ENCODE results near the gene SPACA5.
"Not testable (repeated sequence)": the region's sequence is repeated elsewhere in the genome, so short reads cannot be mapped to it uniquely, and the experiment has no call there.

DNA sequence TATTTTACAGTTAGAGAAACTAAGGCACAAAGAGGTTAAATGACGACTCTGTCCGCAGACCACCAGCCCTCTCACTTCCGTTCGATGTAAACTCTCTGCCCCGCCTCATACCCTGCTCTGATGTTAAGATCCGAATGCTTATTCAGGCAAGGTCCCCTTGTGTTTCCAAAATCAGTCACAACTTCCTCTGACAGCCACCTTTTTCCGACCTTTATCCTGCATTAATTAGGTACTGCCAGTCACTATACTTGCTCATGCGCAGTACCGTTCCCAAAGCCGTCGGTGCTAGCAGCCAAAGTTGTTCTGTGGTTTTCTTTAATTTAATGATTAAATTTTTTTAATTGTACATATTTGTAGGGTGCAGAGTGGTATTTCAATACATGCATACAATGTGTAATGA is 13.7 kb downstream of the SPACA5 start:
- TF ChIP-seq, protein P1, sequence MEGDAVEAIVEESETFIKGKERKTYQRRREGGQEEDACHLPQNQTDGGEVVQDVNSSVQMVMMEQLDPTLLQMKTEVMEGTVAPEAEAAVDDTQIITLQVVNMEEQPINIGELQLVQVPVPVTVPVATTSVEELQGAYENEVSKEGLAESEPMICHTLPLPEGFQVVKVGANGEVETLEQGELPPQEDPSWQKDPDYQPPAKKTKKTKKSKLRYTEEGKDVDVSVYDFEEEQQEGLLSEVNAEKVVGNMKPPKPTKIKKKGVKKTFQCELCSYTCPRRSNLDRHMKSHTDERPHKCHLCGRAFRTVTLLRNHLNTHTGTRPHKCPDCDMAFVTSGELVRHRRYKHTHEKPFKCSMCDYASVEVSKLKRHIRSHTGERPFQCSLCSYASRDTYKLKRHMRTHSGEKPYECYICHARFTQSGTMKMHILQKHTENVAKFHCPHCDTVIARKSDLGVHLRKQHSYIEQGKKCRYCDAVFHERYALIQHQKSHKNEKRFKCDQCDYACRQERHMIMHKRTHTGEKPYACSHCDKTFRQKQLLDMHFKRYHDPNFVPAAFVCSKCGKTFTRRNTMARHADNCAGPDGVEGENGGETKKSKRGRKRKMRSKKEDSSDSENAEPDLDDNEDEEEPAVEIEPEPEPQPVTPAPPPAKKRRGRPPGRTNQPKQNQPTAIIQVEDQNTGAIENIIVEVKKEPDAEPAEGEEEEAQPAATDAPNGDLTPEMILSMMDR (IDR thresholded peaks at IDR 0.05; ENCODE audit: extremely low read depth in 1 of 2, insufficient read depth in 1 of 2, low read depth in 1 of 2, low read length in 2 of 2), result not testable (repeated sequence)
- not testable (repeated sequence) for TF ChIP-seq POLR2A (IDR thresholded peaks at IDR 0.05; ENCODE audit: low read depth, low read length); POLR2AphosphoS5 (IDR thresholded peaks at IDR 0.05; ENCODE audit: insufficient read depth, low read depth, low read length); MYC (IDR thresholded peaks at IDR 0.05; ENCODE audit: low read depth, low read length); MAX (IDR thresholded peaks at IDR 0.05; ENCODE audit: insufficient read depth, insufficient read length); FOS (IDR thresholded peaks at IDR 0.05; ENCODE audit: borderline replicate concordance, insufficient read depth, low read length); EZH2 (IDR thresholded peaks at IDR 0.05; ENCODE audit: borderline replicate concordance, low read depth, low read length, severe bottlenecking); JUN (IDR thresholded peaks at IDR 0.05; ENCODE audit: borderline replicate concordance, insufficient read depth, insufficient read length, low read depth); GATA2 (IDR thresholded peaks at IDR 0.05; ENCODE audit: insufficient read depth, insufficient read length, low read depth, low read length)
